GM19438 (cell line): ENCODE data around the gene EXOC3L2.
"Not testable (repeated sequence)": the region's sequence is repeated elsewhere in the genome, so short reads cannot be mapped to it uniquely, and the experiment has no call there.

Source experiments
- ATAC-seq: cut with Tn5 transposase; IDR thresholded peaks from one replicate; pipeline ENCODE4 v1.9.1; 2021; ENCODE audit warnings: low read depth; ENCODE audit not compliant: unreplicated experiment

The EXOC3L2 gene

DNA sequence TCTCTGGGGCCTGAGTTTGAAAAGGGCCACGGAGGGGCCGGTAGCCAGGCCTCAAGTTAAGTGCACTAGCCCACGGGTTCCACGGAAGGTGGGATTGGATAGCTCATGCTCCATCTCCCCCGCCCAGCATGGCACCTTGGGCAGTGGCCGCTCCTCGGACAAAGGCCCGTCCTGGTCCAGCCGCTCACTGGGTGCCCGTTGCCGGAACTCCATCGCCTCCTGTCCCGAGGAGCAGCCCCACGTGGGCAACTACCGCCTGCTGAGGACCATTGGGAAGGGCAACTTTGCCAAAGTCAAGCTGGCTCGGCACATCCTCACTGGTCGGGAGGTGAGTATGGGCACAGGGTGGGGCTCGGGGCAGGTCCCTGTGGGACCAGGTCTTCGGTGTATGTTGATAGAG, 13.7 kb upstream of the EXOC3L2 start:
- ATAC-seq, result no peak

DNA sequence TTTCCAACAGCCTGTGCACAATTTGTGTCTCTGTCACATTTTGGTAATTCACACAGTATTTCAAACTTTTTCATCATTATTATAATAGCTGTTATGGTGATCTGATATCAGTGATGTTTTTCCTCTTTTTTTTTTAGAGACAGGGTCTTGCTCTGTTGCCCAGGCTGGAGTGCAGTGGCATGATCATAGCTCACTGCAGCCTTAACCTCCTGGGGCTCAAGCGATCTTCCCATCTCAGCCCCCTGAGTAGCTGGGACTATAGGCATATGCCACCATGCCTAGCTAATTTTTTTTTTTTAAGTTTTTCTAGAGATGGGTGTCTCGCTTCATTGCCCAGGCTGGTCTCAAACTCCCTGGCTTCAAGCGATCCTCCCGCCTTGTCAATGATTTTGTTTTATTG, 11.6 kb upstream of the EXOC3L2 start:
- ATAC-seq, result no peak

DNA sequence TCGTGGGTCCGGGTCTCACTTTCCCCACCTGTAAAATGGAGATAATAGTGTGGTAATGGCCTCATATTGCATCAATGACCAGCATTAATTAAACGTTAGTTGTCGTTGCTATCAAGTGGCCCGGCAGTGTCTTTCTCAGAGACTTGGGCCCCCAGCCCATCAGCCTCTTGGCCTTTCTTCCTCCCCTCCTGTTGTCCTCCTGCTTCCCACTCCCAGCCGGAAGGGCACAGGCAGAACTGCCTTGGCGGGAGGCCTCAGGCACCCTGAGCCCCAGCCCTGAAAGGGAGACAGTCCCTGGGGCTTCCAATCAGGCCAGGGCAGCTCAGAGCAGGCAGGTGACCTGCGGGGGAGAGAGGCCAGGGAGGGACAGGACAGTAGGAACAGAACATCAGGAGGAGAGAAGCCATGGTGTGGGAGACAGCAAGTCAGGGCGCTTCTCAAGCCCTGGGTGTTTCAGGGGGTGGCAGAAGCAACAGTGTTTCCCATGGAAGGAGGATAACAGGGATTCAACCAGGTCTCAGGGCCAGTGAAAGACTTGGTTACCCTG, 10.5 kb upstream of the EXOC3L2 start:
- no peak for ATAC-seq

DNA sequence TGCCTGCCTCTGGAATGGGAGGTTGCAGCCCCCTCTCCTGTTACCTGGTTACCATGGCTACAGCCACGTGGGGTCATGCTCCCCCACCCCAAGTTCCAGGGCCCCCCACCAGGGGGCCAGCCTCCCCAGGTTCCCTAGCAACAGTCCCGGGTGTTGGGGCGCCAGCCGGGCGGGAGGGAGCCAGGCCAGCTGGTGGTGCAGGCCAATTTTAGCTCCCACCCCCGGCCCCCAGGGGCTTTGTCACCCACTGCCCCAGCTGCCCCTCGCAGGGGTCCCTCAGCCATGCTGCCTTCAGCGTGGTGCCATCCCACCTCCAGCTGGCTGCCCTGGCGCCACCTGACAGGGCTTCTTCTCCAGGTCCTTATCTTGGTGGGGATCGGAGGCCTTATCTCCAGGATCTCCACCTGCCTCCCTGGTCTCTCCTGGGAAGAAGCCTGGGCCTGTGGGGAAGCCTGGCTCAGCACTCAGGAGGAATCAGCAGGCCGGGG, 8.9 kb upstream of the EXOC3L2 start:
- ATAC-seq, result no peak

GRCh38 chr19:45253396-45254027, 8.3 kb upstream of the EXOC3L2 start:
- no peak for ATAC-seq

DNA sequence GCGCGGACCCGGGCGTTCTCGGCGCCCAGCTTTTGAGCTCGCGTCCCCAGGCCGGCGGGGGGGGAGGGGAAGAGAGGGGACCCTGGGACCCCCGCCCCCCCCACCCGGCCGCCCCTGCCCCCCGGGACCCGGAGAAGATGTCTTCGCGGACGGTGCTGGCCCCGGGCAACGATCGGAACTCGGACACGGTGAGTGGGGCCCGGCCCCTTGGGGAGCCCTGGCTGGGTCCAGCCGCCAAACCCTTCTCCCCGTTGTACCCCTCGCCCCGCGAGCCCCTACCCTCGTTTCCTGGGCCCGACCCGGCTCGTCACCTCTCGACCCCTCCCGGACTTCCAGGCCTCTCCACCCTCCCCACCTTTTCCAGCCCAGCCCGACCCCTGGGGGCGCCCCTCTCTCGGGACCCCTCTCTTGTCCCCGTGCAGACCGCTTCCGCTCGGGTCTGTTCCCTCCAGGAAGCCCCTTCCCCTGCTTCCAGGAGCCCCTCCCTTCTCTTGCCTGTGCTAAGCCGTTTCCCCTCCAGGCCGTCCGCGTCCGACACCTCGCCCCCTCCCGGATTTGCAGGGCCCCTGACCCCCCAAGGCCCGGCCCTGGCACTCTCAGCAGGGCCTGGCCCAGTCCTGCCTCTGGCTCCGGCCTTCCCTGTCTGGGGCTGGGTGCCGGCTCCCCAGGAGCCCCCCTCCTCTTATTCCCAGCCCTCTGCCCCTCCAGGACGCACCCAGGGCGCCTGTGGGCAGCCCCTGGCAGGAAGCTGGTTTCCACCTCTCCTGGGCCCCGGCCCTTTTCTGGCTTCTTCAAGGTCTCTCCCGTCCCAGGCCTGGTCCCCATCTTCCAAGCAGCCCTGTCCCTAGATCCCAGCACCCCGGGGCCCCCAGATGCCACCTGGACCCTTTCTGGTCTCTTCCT, 6.5 kb upstream of the EXOC3L2 start:
- no peak for ATAC-seq

DNA sequence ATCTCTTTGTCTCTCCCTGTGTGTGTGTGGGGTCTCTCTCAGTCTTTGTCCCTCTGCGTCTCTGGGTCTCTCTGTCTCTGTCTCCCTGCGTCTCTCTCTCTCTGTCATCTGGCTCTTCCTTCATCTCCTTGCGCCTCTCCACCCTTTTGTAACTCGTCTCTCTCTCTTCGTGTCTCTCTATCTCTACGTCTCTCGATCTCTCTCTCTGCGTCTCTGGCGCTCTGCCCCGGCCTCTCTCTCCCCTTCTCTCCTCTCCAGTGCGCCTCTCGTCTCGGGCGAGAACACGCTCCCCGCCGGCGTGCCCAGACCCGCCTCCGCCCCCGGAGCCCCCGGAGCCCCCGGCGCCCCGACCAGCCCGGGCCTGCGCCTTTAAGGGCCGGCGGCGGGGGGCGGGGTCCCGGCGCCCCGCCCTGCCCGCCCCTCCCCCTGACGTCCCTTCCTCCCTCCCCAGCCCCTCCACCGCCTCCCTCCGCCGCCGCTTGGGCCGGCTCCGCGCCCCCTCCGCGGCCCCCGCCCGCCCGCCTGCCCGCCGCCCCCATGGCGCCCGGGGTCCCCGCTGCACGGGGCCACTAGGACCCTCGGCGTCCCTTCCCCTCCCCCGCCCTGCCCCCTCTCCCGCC, 5.7 kb upstream of the EXOC3L2 start, which contains the start of gene MARK4:
Gene MARK4, plus strand, starts transcription at position 440 of the 620 bp plus-strand sequence. CDS start 318 bp downstream, outside the sequence.
- ATAC-seq, result no peak

DNA sequence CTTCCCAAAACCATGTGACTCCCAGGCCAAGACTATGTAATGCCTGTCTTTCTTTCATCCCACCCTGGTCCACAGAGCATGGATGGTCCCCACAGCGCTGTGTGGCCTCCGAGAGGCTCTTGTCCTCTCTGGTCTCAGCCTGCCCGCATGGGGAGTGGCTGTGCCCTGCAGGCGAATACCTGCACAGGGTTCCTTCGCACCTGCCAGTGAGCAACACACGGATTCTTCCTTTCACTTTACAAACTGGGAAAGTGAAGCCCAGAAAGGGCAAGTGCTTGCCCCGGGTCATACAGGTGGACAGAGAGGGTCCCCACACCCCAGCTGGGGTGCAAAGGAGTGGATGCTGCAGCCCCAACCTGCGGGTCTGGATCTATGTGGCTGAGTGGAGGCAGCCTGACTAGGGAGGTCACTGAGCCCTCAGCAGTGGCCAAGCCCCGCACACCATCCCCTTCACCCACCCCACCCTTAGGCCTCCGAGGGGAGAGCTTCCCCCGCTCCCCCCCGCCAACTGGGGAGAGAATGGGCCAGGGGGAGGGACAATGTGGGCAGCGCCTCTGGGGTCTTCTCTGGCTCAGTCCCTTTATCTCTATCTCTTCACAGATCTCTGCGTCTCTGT, 5.1 kb upstream of the EXOC3L2 start:
- ATAC-seq, result no peak

- no peak for ATAC-seq
Observed at GRCh38 chr19:45249261-45250033, 4.2 kb upstream of the EXOC3L2 start.

GRCh38 chr19:45247136-45247535, 1.9 kb upstream of the EXOC3L2 start:
- ATAC-seq, result no peak

DNA sequence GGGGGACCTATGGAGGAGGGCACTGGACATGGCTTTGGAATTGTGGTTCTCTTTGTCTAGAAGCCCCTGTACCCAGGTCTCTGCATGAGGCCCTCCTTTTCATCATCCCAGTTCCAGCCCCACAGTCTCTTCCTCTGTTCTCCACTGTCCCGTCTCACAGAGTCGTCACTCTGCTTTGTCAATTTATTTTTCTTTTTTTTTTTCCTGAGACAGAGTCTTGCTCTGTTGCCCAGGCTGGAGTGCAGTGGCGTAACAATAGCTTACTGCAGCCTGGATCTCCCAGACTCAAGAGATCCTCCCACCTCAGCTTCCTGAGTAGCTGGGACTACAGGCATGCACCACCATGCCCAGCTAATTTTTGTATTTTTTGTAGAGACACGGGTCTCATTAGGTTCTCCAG, 619 bp upstream of the EXOC3L2 start:
- no peak for ATAC-seq

DNA sequence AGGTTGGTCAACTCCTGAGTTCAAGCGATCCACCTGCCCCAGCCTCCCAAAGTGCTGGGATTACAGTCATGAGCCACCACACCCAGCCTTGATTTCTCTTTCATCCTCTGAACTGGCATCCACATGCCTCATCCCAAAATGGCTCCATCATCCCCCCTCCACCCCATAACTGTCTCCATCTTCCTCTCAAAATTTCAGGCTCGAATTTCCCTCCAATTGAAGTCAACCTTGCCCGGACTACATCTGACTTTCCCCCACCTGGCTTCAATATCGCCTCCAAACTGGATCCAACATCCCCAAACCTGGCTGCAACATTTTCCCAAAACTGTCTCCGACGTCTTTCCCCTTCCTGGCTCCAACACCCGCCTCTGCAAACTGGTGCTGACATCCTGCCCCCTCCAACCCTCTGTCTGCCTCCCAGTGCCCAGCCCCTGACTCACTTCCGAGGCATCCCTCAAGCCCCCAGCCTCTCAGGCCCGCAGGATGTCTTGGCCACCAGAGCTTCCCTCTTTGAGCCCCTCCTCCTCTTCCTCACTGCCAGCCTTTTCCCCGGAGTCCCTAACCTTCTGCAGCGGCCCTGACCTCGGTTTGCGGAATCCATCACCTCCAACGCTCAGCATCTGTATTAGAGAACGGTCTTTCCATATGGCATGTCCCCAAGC, 943 bp downstream of the EXOC3L2 start:
- ATAC-seq, result no peak

- no peak for ATAC-seq
Observed at GRCh38 chr19:45243144-45243732, 2.0 kb downstream of the EXOC3L2 start.

DNA sequence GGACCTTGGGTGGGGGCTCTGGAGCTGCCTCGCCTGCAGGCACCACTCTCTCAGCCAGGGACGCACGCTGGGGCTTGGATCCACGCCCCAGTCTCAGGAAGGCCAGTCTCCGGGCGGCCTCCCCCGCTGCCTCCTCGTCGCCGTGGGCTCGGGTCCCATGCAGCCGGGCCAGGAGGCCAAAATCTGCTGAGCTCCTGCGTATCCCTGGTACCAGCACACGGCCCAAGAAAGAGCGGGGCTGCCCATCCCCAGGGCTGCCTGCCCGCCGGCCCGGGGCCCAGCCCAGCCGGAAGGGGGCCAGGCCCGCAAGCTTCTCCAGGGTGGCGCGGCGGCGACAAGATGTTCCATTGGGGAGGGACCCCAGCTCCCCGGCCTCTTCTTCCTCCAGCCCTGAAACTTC, 6.7 kb downstream of the EXOC3L2 start:
- ATAC-seq, result no peak

GRCh38 chr19:45235485-45235884, 9.7 kb downstream of the EXOC3L2 start:
- no peak for ATAC-seq

GRCh38 chr19:45234089-45234869, 10.9 kb downstream of the EXOC3L2 start:
- no peak for ATAC-seq

GRCh38 chr19:45231891-45232290, 13.3 kb downstream of the EXOC3L2 start:
- no peak for ATAC-seq

- ATAC-seq, result not testable (repeated sequence)
Observed at GRCh38 chr19:45229056-45229455, 16.2 kb downstream of the EXOC3L2 start.
